Progenitor cell of endocrine pancreas (in vitro differentiated cells): Measurements from ENCODE around the gene CUL2. TPM values are rescaled to one million over a fixed set of nuclear protein-coding genes. Genes with fewer than 3 reads are reported as not detected.

ENCODE experiments used
- DNase-seq: peaks from one replicate; pipeline ENCODE4 v3.0.0; 2021; ENCODE audit warnings: low spot score; ENCODE audit not compliant: unreplicated experiment
- H3K27ac Mint-ChIP-seq: 2 replicates; pipeline ENCODE4 v1.8.0; 2021; ENCODE audit warnings: mild to moderate bottlenecking, moderate library complexity, mixed read lengths
- H3K27me3 Mint-ChIP-seq: 2 replicates; pipeline ENCODE4 v1.8.0; 2021; ENCODE audit warnings: mixed read lengths
- H3K36me3 Mint-ChIP-seq: 2 replicates; pipeline ENCODE4 v1.8.0; 2022; ENCODE audit warnings: mixed read lengths; ENCODE audit not compliant: insufficient read depth
- H3K4me1 Mint-ChIP-seq: 2 replicates; pipeline ENCODE4 v1.8.0; 2021; ENCODE audit warnings: low read depth, mixed read lengths
- H3K4me3 Mint-ChIP-seq: 2 replicates; pipeline ENCODE4 v1.8.0; 2021; ENCODE audit warnings: low read depth, mild to moderate bottlenecking, moderate library complexity, mixed read lengths
- H3K9me3 Mint-ChIP-seq: 2 replicates; pipeline ENCODE4 v1.8.0; 2021; ENCODE audit warnings: low read depth, mixed read lengths
- CTCF ChIP-seq: fragments of 200-600 bp; sonication (generic); IDR thresholded peaks from one replicate; pipeline ENCODE4 v1.5.0; 2021; ENCODE audit warnings: antibody characterized with exemption, mild to moderate bottlenecking; ENCODE audit not compliant: unreplicated experiment
- total RNA-seq: library from RNA; stranded (reverse); gene quantifications from 2 replicates; pipeline ENCODE4 v1.2.1, GENCODE V29; 2021

CUL2 gene
- total RNA-seq, 1 donor from 2014 or later = 36.2 TPM

GRCh38 chr10:35041502-35041879, 48.6 kb downstream of the CUL2 start:
- no peak overlapping the region for H3K4me3 Mint-ChIP-seq
- H3K27me3 Mint-ChIP-seq = no peaks in the 10 kb centered on the region
- H3K27ac Mint-ChIP-seq = no peak overlapping the region
- DNase-seq = no peak
- H3K36me3 Mint-ChIP-seq = peaks cover 20% of the 10 kb centered on the region
- no peak for TF ChIP-seq CTCF
- peaks cover 3% of the 10 kb centered on the region for H3K4me1 Mint-ChIP-seq
- H3K9me3 Mint-ChIP-seq = no peaks in the 10 kb centered on the region

- Mint-ChIP-seq H3K9me3 (no peaks in the 10 kb centered on the region), H3K36me3 (peaks cover 17% of the 10 kb centered on the region), H3K27me3 (no peaks in the 10 kb centered on the region), H3K4me1 (peaks cover 3% of the 10 kb centered on the region), H3K4me3 (no peak overlapping the region), H3K27ac (no peak overlapping the region)
- DNase-seq = no peak
- TF ChIP-seq CTCF = no peak
Measured at GRCh38 chr10:35040760-35041501, 49.2 kb downstream of the CUL2 start.

GRCh38 chr10:35037104-35037503, 53.0 kb downstream of the CUL2 start:
- peaks cover 13% of the 10 kb centered on the region for H3K36me3 Mint-ChIP-seq
- no peaks in the 10 kb centered on the region for H3K4me1 Mint-ChIP-seq
- H3K9me3 Mint-ChIP-seq = no peaks in the 10 kb centered on the region
- TF ChIP-seq CTCF = no peak
- no peaks in the 10 kb centered on the region for H3K27me3 Mint-ChIP-seq
- H3K27ac Mint-ChIP-seq = no peak overlapping the region
- H3K4me3 Mint-ChIP-seq = no peak overlapping the region
- DNase-seq = no peak

GRCh38 chr10:35035606-35036005, 54.5 kb downstream of the CUL2 start:
- H3K36me3 Mint-ChIP-seq = peaks cover 11% of the 10 kb centered on the region
- no peaks in the 10 kb centered on the region for H3K27me3 Mint-ChIP-seq
- no peak overlapping the region for H3K4me3 Mint-ChIP-seq
- no peak for DNase-seq
- no peaks in the 10 kb centered on the region for H3K9me3 Mint-ChIP-seq
- no peaks in the 10 kb centered on the region for H3K4me1 Mint-ChIP-seq
- no peak for TF ChIP-seq CTCF
- H3K27ac Mint-ChIP-seq = no peak overlapping the region

- no peak overlapping the region for H3K27ac Mint-ChIP-seq
- peaks cover 13% of the 10 kb centered on the region for H3K36me3 Mint-ChIP-seq
- no peaks in the 10 kb centered on the region for H3K9me3 Mint-ChIP-seq
- peak; percentile 64 for TF ChIP-seq CTCF
- no peaks in the 10 kb centered on the region for H3K4me1 Mint-ChIP-seq
- no peak for DNase-seq
- H3K27me3 Mint-ChIP-seq = no peaks in the 10 kb centered on the region
- H3K4me3 Mint-ChIP-seq = no peak overlapping the region
Measured at GRCh38 chr10:35027567-35027966, 62.6 kb downstream of the CUL2 start.
